Colonic mucosa (tissue), 4 donors: ENCODE results near the gene PPP1R3A. TPM values are rescaled to one million over a fixed set of nuclear protein-coding genes. Genes with fewer than 3 reads are reported as not detected.

Source experiments
- DNase-seq: peaks from one replicate; pipeline ENCODE4 v3.0.0-alpha.2; 2020
- H3K27ac ChIP-seq: fragments of 200-600 bp; one replicate; pipeline ENCODE4 v1.8.0; 2021
- H3K27me3 ChIP-seq: fragments of 200-600 bp; one replicate; pipeline ENCODE4 v1.8.0; 2021
- H3K36me3 ChIP-seq: fragments of 200-600 bp; one replicate; pipeline ENCODE4 v1.8.0; 2021
- H3K4me1 ChIP-seq: fragments of 200-600 bp; one replicate; pipeline ENCODE4 v1.8.0; 2021; ENCODE audit warnings: mild to moderate bottlenecking
- H3K4me3 ChIP-seq: fragments of 200-600 bp; one replicate; pipeline ENCODE4 v1.8.0; 2021
- H3K9ac ChIP-seq, 2 donors: one replicate each; pipeline ENCODE4 v1.7.0; 2013; ENCODE audit warnings: control low read depth in 2 of 2, low read depth in 2 of 2, low read length in 2 of 2
- H3K9me3 ChIP-seq: fragments of 200-600 bp; one replicate; pipeline ENCODE4 v1.8.0; 2021
- intact Hi-C: fragments of 100-400 bp; cut with DNase I; formaldehyde crosslinking; loops from one replicate; pipeline ENCODE4 v1.14.1; 2022
- total RNA-seq, 2 donors: library from RNA; stranded (reverse); fragmentation: NEBNext Ultra II Directional in 1 of 2; extraction: Animal tissue kit (Norgen Biotek cat#: 25700) in 1 of 2; gene quantifications; one replicate each; pipeline ENCODE4 v1.2.1, GENCODE V29; 2021
- TF ChIP-seq, protein P1 (sequence below): fragments of 200-600 bp; IDR thresholded peaks from one replicate; pipeline ENCODE4 v1.8.0; 2022; ENCODE audit warnings: antibody characterized with exemption, mild to moderate bottlenecking
- donor health status: healthy.
- donor health status: DM: no; HTN: no; CAD: no.
- donor health status: DM: no; HTN: no; CAD: no.

The PPP1R3A gene, protein sequence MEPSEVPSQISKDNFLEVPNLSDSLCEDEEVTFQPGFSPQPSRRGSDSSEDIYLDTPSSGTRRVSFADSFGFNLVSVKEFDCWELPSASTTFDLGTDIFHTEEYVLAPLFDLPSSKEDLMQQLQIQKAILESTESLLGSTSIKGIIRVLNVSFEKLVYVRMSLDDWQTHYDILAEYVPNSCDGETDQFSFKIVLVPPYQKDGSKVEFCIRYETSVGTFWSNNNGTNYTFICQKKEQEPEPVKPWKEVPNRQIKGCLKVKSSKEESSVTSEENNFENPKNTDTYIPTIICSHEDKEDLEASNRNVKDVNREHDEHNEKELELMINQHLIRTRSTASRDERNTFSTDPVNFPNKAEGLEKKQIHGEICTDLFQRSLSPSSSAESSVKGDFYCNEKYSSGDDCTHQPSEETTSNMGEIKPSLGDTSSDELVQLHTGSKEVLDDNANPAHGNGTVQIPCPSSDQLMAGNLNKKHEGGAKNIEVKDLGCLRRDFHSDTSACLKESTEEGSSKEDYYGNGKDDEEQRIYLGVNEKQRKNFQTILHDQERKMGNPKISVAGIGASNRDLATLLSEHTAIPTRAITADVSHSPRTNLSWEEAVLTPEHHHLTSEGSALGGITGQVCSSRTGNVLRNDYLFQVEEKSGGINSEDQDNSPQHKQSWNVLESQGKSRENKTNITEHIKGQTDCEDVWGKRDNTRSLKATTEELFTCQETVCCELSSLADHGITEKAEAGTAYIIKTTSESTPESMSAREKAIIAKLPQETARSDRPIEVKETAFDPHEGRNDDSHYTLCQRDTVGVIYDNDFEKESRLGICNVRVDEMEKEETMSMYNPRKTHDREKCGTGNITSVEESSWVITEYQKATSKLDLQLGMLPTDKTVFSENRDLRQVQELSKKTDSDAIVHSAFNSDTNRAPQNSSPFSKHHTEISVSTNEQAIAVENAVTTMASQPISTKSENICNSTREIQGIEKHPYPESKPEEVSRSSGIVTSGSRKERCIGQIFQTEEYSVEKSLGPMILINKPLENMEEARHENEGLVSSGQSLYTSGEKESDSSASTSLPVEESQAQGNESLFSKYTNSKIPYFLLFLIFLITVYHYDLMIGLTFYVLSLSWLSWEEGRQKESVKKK
- not detected for total RNA-seq

DNA sequence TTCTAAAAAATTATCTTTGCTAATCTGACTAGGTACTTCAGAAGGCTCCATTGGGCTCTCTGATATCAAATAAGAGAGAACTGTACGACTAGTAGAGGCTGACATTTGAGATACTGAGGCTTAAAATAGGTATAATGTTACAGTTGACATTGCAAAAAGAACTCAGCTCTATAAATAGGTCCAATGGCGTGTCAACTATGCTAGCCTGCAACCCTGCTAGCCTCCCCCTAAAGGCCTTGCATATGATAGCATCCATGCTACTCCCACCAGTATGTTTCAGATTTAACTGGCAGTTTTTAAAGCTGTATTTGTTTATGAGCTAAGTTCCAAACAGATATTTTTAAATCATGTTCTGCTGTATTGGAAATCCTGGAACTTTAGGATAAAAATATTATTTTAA is at the start of gene PPP1R3A:
Gene PPP1R3A (minus strand): TSS at position 64 of the 400 bp plus-strand sequence. CDS start 13 bp downstream, at position 51.
- H3K36me3 ChIP-seq = no peaks in the 10 kb centered on the region
- intact Hi-C loops = no loop called here
- DNase-seq = no peak

DNA sequence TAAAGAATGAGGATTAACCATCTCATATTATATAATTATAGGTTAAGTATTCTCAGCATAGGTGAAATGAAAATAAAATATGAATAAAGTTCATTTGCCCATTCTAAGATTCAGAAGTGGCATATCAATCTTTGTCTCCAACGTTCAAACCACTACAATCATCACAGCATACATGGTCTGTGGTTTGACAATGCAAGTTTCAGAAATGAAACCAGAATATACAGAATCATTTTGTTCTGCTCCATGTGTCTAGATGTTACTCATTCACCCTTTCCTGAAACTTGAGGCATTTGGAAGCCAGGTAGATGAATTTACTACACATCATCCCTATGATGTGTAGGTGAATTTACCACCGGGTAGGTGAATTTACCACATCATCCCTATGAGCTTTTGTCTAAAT is 44.5 kb upstream of the PPP1R3A start:
- Histone ChIP-seq H3K36me3 (no peaks in the 10 kb centered on the region), H3K9ac (no peak overlapping the region), H3K27ac (no peak overlapping the region), H3K4me1 (no peaks in the 10 kb centered on the region), H3K4me3 (no peak overlapping the region), H3K9me3 (no peaks in the 10 kb centered on the region), H3K27me3 (no peaks in the 10 kb centered on the region)
- no peak for DNase-seq
- intact Hi-C loops = no loop called here
- TF ChIP-seq, protein P1, sequence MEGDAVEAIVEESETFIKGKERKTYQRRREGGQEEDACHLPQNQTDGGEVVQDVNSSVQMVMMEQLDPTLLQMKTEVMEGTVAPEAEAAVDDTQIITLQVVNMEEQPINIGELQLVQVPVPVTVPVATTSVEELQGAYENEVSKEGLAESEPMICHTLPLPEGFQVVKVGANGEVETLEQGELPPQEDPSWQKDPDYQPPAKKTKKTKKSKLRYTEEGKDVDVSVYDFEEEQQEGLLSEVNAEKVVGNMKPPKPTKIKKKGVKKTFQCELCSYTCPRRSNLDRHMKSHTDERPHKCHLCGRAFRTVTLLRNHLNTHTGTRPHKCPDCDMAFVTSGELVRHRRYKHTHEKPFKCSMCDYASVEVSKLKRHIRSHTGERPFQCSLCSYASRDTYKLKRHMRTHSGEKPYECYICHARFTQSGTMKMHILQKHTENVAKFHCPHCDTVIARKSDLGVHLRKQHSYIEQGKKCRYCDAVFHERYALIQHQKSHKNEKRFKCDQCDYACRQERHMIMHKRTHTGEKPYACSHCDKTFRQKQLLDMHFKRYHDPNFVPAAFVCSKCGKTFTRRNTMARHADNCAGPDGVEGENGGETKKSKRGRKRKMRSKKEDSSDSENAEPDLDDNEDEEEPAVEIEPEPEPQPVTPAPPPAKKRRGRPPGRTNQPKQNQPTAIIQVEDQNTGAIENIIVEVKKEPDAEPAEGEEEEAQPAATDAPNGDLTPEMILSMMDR = no peak

More for the DNA sequence above, at the start of gene PPP1R3A:
- Histone ChIP-seq H3K9me3 (no peaks in the 10 kb centered on the region), H3K4me3 (no peak within 1 kb of the TSS), H3K4me1 (no peaks in the 10 kb centered on the region), H3K27me3 (no peaks in the 10 kb centered on the region), H3K9ac (no peak within 1 kb of the TSS), H3K27ac (no peak within 1 kb of the TSS)
- TF ChIP-seq, protein P1 = no peak

DNA sequence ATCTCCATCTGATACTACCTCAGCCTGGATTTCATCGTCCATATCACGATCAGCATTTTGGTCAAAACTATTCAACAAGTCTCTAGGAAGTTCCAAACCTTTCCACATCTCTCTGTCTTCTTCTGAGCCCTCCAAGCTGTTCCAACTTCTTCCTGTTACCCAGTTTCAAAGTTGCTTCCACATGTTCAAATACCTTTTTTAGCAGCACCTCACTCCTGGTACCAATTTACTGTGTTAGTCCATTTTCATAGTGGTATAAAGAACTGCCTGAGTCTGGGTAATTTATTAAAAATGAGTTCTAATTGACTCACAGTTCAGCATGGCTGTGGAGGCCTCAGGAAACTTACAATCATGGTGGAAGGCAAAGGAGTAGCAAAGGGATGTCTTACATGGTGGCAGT is 41.1 kb upstream of the PPP1R3A start:
- H3K27ac ChIP-seq = no peak overlapping the region
- TF ChIP-seq, protein P1 = no peak
- H3K4me1 ChIP-seq = no peaks in the 10 kb centered on the region
- H3K27me3 ChIP-seq = no peaks in the 10 kb centered on the region
- H3K9me3 ChIP-seq = no peaks in the 10 kb centered on the region
- intact Hi-C loops = no loop called here
- no peaks in the 10 kb centered on the region for H3K36me3 ChIP-seq
- no peak for DNase-seq
- H3K9ac ChIP-seq = no peak overlapping the region
- no peak overlapping the region for H3K4me3 ChIP-seq

DNA sequence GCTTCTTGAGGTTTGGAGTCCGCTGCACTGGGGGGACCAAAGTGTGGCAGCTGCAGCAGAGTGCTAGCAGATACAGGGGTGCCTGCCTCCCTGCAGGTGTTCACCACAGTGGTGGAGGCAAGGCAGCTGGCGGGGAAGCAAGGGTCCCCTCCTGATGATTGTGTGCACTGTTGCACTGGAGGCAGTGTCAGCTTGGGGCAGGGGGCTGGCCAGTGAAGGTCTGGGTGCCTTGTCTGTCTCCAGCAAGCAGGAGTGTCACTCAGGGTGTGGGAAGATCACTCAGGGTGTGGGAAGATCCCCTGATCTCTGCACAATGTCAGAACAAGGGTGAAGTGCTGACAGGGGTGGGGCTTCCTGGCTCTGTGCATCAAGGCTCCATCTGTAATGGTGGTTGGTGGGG is 36.3 kb upstream of the PPP1R3A start:
- Histone ChIP-seq H3K4me3 (no peak overlapping the region), H3K9me3 (no peaks in the 10 kb centered on the region), H3K27ac (no peak overlapping the region), H3K9ac (no peak overlapping the region), H3K27me3 (no peaks in the 10 kb centered on the region), H3K4me1 (no peaks in the 10 kb centered on the region), H3K36me3 (no peaks in the 10 kb centered on the region)
- intact Hi-C loops = no loop called here
- no peak for DNase-seq
- TF ChIP-seq, protein P1 = no peak

DNA sequence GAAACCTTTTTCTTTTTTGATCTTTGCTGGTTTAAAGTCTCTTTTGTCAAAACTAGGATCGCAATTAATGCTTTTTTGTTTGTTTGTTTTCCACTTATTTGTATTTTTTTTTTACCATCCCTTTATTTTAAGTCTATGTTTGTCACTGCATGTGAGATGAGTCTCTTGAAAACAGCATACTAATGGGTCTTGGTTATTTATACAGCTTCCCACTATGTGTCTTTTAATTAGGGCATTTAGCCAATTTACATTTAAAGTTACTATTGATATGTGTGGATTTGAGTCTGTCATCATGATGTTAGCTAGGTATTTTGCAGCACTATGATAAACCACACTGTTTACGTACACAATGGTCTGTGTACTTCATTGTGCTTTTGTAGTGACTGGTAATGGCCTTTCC is 34.7 kb upstream of the PPP1R3A start:
- H3K4me1 ChIP-seq = no peaks in the 10 kb centered on the region
- H3K27me3 ChIP-seq = no peaks in the 10 kb centered on the region
- no peak overlapping the region for H3K4me3 ChIP-seq
- no peaks in the 10 kb centered on the region for H3K9me3 ChIP-seq
- TF ChIP-seq, protein P1 = no peak
- intact Hi-C loops = no loop called here
- H3K9ac ChIP-seq = no peak overlapping the region
- no peaks in the 10 kb centered on the region for H3K36me3 ChIP-seq
- H3K27ac ChIP-seq = no peak overlapping the region
- no peak for DNase-seq
